Thoracic aorta (tissue), 2 donors: ENCODE measurements around the gene MCC. TPM values are rescaled to one million over a fixed set of nuclear protein-coding genes. Genes with fewer than 3 reads are reported as not detected.
A peak's percentile ranks its signal among the peaks of the same experiment; 100 is the strongest.

Experiments
- ATAC-seq: fragments of 150-250 bp; one replicate; pipeline ENCODE4 v1.8.0; 2017; ENCODE audit warnings: low read depth; ENCODE audit not compliant: insufficient number of reproducible peaks, low FRiP score
- DNase-seq: peaks from one replicate; pipeline ENCODE4 v3.0.0-alpha.2; 2020; ENCODE audit warnings: low spot score
- H3K27ac ChIP-seq, 2 donors: fragments of 200-600 bp; sonication (generic); 1 replicate in 1 of 2; 2 replicates in 1 of 2; pipeline ENCODE4 v1.5.1; 2016; ENCODE audit warnings: mild to moderate bottlenecking in 2 of 2, moderate library complexity in 2 of 2
- H3K27me3 ChIP-seq: fragments of 200-600 bp; sonication (generic); replicated peaks from 2 replicates; pipeline ENCODE4 v1.6.0; 2016; ENCODE audit warnings: mild to moderate bottlenecking; ENCODE audit not compliant: insufficient read depth
- H3K36me3 ChIP-seq: fragments of 200-600 bp; sonication (generic); one replicate; pipeline ENCODE4 v1.5.1; 2016
- H3K4me1 ChIP-seq, 2 donors: fragments of 200-600 bp; sonication (generic); 1 replicate in 1 of 2; 2 replicates in 1 of 2; pipeline versions ENCODE4 v1.5.1 to v1.6.0; 2016; ENCODE audit warnings: low read depth in 2 of 2, mild to moderate bottlenecking in 1 of 2; ENCODE audit not compliant: control insufficient read depth in 1 of 2
- H3K4me3 ChIP-seq: fragments of 200-600 bp; sonication (generic); 2 replicates; pipeline ENCODE4 v1.5.1; 2016; ENCODE audit warnings: mild to moderate bottlenecking
- H3K9me3 ChIP-seq: fragments of 200-600 bp; sonication (generic); 2 replicates; pipeline ENCODE4 v1.5.1; 2016
- CTCF ChIP-seq: fragments of 200-600 bp; sonication (generic); IDR thresholded peaks from one replicate; pipeline ENCODE4 v1.5.1; 2019; ENCODE audit warnings: antibody characterized with exemption
- total RNA-seq, 2 donors: library from RNA; depleted of rRNA; stranded (reverse); fragments of >200 nt; gene quantifications; one replicate each; pipeline versions ENCODE4 v1.1.0 to v1.2.3, GENCODE V29; 2016

Gene MCC
- total RNA-seq, 2 donors from 2014 or later: 14.6 to 27.2 TPM

GRCh38 chr5:113340537-113340936, 147.7 kb downstream of the MCC start:
- no peak for DNase-seq
- peaks cover 0 to 10% of the 10 kb centered on the region in 2 donors for H3K4me1 ChIP-seq
- H3K4me3 ChIP-seq: peak overlapping the region; percentile 37
- H3K27ac ChIP-seq: no peak overlapping the region
- peak; percentile 45 for ATAC-seq
- TF ChIP-seq CTCF: peak; percentile 18
- H3K9me3 ChIP-seq: no peaks in the 10 kb centered on the region
- no peaks in the 10 kb centered on the region for H3K27me3 ChIP-seq
- H3K36me3 ChIP-seq: no peaks in the 10 kb centered on the region

- no peak for ATAC-seq
- H3K27ac ChIP-seq: no peak overlapping the region
- H3K36me3 ChIP-seq: no peaks in the 10 kb centered on the region
- H3K27me3 ChIP-seq: no peaks in the 10 kb centered on the region
- no peak overlapping the region for H3K4me3 ChIP-seq
- H3K4me1 ChIP-seq: peaks cover 0 to 10% of the 10 kb centered on the region in 2 donors
- no peak for DNase-seq
- H3K9me3 ChIP-seq: no peaks in the 10 kb centered on the region
- TF ChIP-seq CTCF: no peak
Measured at GRCh38 chr5:113338628-113339027, 149.6 kb downstream of the MCC start.

GRCh38 chr5:113337515-113338415, 150.5 kb downstream of the MCC start:
- TF ChIP-seq CTCF: no peak
- Histone ChIP-seq H3K4me3 (no peak overlapping the region), H3K27ac (no peak overlapping the region), H3K9me3 (no peaks in the 10 kb centered on the region), H3K36me3 (no peaks in the 10 kb centered on the region), H3K27me3 (no peaks in the 10 kb centered on the region), H3K4me1 (peaks cover 0 to 10% of the 10 kb centered on the region in 2 donors)
- DNase-seq (no peak), ATAC-seq (no peak)

GRCh38 chr5:113336975-113337374, 151.3 kb downstream of the MCC start:
- Histone ChIP-seq H3K9me3 (no peaks in the 10 kb centered on the region), H3K4me1 (peaks cover 0 to 10% of the 10 kb centered on the region in 2 donors), H3K4me3 (no peak overlapping the region), H3K36me3 (no peaks in the 10 kb centered on the region), H3K27me3 (no peaks in the 10 kb centered on the region), H3K27ac (no peak overlapping the region)
- no peak for ATAC-seq
- DNase-seq: no peak
- TF ChIP-seq CTCF: no peak

GRCh38 chr5:113333411-113333810, 154.8 kb downstream of the MCC start:
- H3K36me3 ChIP-seq: no peaks in the 10 kb centered on the region
- H3K27me3 ChIP-seq: no peaks in the 10 kb centered on the region
- no peak for TF ChIP-seq CTCF
- DNase-seq: no peak
- no peak overlapping the region for H3K27ac ChIP-seq
- no peak for ATAC-seq
- no peaks in the 10 kb centered on the region for H3K4me1 ChIP-seq
- H3K9me3 ChIP-seq: no peaks in the 10 kb centered on the region
- no peak overlapping the region for H3K4me3 ChIP-seq
